Measurements from ENCODE around the gene SRSF1.

The SRSF1 gene

GRCh38 chr17:57995076-57995956 lies 11.7 kb downstream of the SRSF1 start:
- Histone ChIP-seq H3K27ac (no peak overlapping the region), H3K79me2 (ENCODE audit: insufficient read depth, low read depth) (no peaks in the 10 kb centered on the region), H3K4me3 (IDR thresholded peaks at IDR 0.05; ENCODE audit: insufficient read depth, low read depth, low read length) (no peak overlapping the region), H4K20me1 (ENCODE audit: insufficient read depth) (no peaks in the 10 kb centered on the region), H3K4me1 (ENCODE audit: low read depth, poor library complexity, severe bottlenecking) (peaks cover 38% of the 10 kb centered on the region), H3K4me2 (peak overlapping the region; percentile 12), H3K9ac (no peak overlapping the region), H3K36me3 (ENCODE audit: insufficient read depth) (no peaks in the 10 kb centered on the region), H2AFZ (ENCODE audit: low read depth) (no peak overlapping the region), H3K27me3 (ENCODE audit: insufficient read depth, low read depth) (no peaks in the 10 kb centered on the region)
- peak; percentile 90 for TF ChIP-seq CTCF (conservative IDR thresholded peaks at IDR 0.05; ENCODE audit: low read depth, low read length)

- no peak overlapping the region for H3K27ac ChIP-seq
- peaks cover 7% of the 10 kb centered on the region; the same call in 1 of the 2 replicates for H3K27me3 ChIP-seq (ENCODE audit: insufficient read depth, low read depth)
- peaks cover 34% of the 10 kb centered on the region for H3K4me1 ChIP-seq (ENCODE audit: low read depth, poor library complexity, severe bottlenecking)
- H3K4me3 ChIP-seq (IDR thresholded peaks at IDR 0.05; ENCODE audit: insufficient read depth, low read depth, low read length) = no peak overlapping the region
- no peaks in the 10 kb centered on the region for H4K20me1 ChIP-seq (ENCODE audit: insufficient read depth)
- H3K4me2 ChIP-seq = no peak overlapping the region; the same call in 1 of the 2 replicates
- no peak overlapping the region for H3K9ac ChIP-seq
- H3K36me3 ChIP-seq (ENCODE audit: insufficient read depth) = no peaks in the 10 kb centered on the region
- H2AFZ ChIP-seq (ENCODE audit: low read depth) = no peak overlapping the region
- no peak for TF ChIP-seq CTCF (conservative IDR thresholded peaks at IDR 0.05; ENCODE audit: low read depth, low read length)
- H3K79me2 ChIP-seq (ENCODE audit: insufficient read depth, low read depth) = no peaks in the 10 kb centered on the region
These were observed 12.6 kb downstream of the SRSF1 start for GRCh38 chr17:57994436-57994835.

DNA sequence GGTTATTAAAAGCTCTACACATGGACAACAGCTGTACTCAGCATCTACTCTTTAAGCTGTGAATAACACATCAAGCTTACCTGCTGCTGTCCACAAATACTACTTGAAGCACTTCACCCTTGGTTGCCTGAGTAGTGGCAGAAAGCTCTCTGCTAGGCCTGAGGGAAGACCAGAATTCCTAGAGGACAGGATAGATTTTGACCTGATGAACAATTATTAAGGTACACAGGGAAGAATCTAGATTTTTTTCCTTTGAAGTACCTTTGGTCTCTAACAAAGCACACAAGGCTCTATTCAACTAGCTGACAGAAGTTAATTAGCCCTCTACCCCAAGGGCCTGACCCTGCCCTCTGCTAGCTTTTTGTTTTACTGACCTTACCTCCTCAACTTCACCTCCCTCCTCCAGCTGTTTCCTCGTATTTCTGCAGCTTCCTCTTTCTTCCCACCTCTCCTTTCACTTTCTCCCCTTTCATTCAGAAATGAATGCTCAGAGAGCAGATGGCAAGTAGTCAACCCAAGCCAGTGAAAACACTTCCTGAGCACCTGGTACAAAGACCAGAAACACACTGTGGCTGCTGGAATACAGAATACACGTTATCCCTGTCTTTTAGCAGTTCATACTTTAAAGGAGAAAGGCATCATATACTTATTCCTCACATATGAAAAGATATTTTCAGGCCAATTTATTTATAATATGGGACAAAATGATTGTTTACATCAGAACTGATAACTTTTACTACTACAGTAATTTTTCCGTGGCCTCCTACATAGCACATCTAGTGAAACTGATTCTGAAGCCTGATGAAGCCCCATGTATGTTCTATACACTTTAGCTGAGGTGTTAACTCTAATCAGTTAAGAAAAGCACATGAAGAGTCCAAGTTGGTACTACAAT lies 13.3 kb downstream of the SRSF1 start:
- no peaks in the 10 kb centered on the region for H3K79me2 ChIP-seq (ENCODE audit: insufficient read depth, low read depth)
- no peak overlapping the region for H3K27ac ChIP-seq
- TF ChIP-seq CTCF (conservative IDR thresholded peaks at IDR 0.05; ENCODE audit: low read depth, low read length) = no peak
- no peaks in the 10 kb centered on the region for H3K36me3 ChIP-seq (ENCODE audit: insufficient read depth)
- H2AFZ ChIP-seq (ENCODE audit: low read depth) = no peak overlapping the region
- no peak overlapping the region for H3K9ac ChIP-seq
- peak overlapping the region; percentile 1; the same call in 1 of the 2 replicates for H3K4me2 ChIP-seq
- no peak overlapping the region for H3K4me3 ChIP-seq (IDR thresholded peaks at IDR 0.05; ENCODE audit: insufficient read depth, low read depth, low read length)
- peaks cover 9% of the 10 kb centered on the region; the same call in 1 of the 2 replicates for H3K27me3 ChIP-seq (ENCODE audit: insufficient read depth, low read depth)
- peaks cover 41% of the 10 kb centered on the region for H3K4me1 ChIP-seq (ENCODE audit: low read depth, poor library complexity, severe bottlenecking)
- H4K20me1 ChIP-seq (ENCODE audit: insufficient read depth) = no peaks in the 10 kb centered on the region

DNA sequence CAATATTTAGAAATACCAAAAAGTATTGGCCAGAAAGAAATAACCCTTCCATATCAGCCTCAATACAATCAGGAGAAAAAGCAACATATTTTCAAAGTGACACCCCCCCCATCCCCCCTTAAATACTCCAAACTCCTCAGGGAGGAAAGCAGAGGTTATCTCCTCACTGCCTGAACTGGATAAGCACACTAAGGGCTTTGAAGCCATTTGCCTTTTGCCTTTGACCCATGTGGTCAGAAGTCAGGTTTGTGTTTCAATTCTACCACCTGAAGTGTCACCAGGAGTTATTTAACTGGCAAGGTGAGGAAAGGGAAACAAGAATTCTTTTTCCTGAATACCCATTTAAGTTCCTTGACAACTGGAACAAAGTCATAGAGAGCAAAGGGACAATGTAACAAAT lies 15.5 kb downstream of the SRSF1 start:
- H3K4me1 ChIP-seq (ENCODE audit: low read depth, poor library complexity, severe bottlenecking) = peaks cover 42% of the 10 kb centered on the region
- TF ChIP-seq CTCF (conservative IDR thresholded peaks at IDR 0.05; ENCODE audit: low read depth, low read length) = no peak
- no peak overlapping the region for H3K9ac ChIP-seq
- no peak overlapping the region for H2AFZ ChIP-seq (ENCODE audit: low read depth)
- no peak overlapping the region for H3K4me3 ChIP-seq (IDR thresholded peaks at IDR 0.05; ENCODE audit: insufficient read depth, low read depth, low read length)
- no peak overlapping the region for H3K4me2 ChIP-seq
- H3K36me3 ChIP-seq (ENCODE audit: insufficient read depth) = no peaks in the 10 kb centered on the region
- H4K20me1 ChIP-seq (ENCODE audit: insufficient read depth) = no peaks in the 10 kb centered on the region
- peaks cover 8% of the 10 kb centered on the region for H3K79me2 ChIP-seq (ENCODE audit: insufficient read depth, low read depth)
- no peak overlapping the region for H3K27ac ChIP-seq
- peaks cover 9% of the 10 kb centered on the region; the same call in 1 of the 2 replicates for H3K27me3 ChIP-seq (ENCODE audit: insufficient read depth, low read depth)

Measured in KMS-11 (cell line).